GM18505 (cell line): ENCODE measurements around the gene CXCR2.

ENCODE experiments used
- ATAC-seq: cut with Tn5 transposase; IDR thresholded peaks from one replicate; pipeline ENCODE4 v1.9.1; 2021; ENCODE audit not compliant: unreplicated experiment
- POLR2A ChIP-seq: IDR thresholded peaks from 4 replicates; pipeline ENCODE4 v1.6.1; 2011; ENCODE audit warnings: borderline replicate concordance; ENCODE audit not compliant: insufficient read depth, insufficient read length; ENCODE audit errors: extremely low read depth

Gene CXCR2

DNA sequence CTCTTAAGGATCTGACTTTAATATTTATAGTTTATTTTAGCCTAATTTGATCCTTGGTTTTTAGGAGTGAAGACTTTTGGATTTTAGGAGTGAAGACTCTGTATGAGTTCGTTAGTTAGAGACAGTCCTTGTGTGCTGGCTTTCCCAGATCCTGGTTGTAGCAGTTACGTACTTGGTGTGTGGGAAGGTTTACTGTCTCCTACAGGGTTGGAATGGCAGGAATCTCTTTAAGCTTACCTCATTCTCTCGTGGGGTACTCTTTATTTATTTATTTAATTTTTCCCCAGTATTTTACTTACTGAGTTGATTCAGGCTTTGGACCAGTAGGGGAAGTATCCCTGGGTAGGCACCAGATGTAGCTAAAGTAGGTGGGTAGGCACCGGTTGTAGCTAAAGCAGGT is 1.8 kb upstream of the CXCR2 start:
- ATAC-seq = no peak
- TF ChIP-seq POLR2A = no peak

DNA sequence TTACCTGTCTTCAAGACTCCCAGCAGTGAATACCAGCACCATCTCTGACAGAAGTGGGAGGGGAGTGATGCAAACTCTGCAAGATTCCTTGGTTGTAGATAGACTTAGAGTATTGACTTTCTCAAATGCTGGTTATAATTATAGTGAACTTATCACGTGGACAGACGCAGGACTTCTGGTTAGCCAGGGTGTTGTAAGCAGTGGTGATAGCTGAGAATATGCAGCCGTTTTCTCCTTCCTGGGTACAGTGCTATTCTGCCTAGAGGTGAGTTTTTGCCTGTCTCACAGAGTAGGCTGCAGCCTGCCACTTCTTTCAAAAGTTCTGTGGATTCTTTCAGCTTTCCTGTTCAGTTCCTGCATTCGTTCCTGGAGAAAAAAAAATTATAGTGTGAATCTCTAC is 733 bp upstream of the CXCR2 start:
- no peak for TF ChIP-seq POLR2A

DNA sequence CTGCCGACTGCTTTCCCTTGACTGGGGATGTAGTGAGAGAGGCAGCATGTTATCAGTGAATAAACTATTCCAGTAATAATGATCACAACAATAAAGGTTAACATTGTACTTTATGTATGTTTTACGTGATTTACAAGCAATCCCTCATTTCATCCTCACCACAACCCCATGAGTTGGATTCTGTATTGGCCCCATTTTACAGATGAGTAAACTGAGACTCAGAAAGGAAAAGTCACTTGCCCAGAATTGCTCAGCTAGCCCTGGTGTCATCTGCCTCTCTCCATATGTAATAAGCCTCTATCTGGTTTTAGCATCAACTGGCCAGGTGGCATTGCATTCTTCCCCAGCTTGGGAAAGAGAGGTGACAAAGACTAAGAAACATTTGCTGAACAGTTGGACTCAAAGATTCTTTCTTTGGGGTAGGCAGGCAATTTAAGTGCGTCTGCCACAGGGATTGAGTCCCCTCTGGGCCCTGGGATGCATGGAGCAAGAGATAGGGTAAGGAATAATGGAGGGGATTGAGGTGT is 2.2 kb downstream of the CXCR2 start:
- no peak for TF ChIP-seq POLR2A
- no peak for ATAC-seq

More for the DNA sequence above, 733 bp upstream of the CXCR2 start:
- ATAC-seq = no peak

DNA sequence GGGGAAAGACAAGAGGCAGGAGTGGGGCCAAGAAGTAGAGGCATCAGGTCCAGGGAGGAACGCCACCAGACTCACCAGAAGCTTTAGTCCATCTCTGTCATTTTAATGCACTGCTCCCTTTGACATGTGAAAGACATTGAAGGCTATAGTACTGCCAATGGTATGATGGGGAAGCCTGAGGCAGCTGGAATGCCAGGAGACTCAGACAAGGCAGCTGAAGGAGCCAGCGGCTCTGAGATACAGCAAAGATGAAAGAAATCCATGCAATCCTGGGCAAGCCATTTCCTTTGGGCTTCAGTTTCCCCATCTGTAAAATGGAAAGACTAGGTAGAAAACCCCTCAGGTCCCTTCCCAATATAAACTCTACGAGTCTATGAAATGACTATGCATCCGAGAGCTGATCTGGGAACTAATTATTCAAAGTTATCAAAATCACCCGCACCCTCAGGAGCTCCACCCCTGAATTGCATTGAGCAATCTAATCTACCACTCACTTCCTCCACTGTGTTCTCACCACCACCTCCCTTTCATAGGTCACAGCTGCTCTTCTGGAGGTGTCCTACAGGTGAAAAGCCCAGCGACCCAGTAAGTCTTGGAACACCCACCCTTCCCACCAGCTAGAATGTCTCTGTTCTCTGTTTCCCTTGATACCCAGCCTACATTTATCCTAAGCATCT is 3.1 kb downstream of the CXCR2 start:
- no peak for ATAC-seq
- no peak for TF ChIP-seq POLR2A

DNA sequence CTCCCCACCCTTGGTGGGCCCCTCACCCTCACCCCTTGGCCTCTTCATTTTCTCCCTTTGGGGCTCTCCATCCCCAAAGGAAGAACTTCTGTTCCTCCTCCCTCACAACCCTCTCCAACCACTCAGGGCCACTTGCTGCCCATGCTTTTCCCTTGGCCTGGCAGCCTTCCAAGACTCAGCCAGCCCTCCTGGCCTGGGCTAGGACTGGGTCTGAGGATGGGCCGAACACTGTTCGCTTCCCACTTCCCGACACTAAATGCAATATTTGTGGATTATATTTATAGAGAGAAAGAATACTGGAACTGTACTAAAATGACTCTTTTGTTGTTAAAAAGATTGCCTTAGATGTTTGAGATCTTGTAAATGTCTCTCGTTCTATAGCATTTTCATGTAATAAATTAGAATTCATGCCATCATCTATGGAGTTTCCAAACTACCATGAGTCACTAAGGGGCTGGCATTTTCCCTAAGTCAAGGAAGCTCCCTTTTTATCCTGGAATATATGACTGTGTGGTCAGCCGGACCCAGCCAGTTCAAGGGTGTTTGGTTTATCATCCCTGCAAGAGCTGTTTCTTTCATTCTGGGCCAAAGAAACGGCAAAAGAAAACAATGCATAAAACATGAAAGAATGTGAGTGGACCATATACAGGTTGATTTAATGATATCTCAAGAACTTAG is 3.8 kb downstream of the CXCR2 start:
- TF ChIP-seq POLR2A = no peak
- ATAC-seq = no peak

DNA sequence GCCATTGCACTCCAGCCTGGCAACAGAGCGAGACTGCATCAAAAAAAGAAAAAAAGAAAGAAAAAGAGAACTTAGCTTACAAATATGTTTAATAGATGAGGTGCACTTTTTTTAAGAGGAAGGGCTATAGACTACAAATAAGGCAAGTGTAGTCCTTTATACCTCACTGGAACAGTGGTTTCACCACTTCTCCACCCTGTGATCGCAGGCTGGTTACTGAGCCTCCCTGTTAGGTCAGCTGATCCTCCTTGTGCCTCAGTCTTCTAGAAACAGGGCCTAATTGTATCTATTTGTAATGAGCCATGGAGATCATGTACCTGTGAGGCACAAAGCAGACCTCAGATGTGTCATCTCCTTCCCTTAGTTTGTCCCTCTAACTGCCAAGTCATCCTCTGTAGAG is 4.5 kb downstream of the CXCR2 start:
- no peak for ATAC-seq
- no peak for TF ChIP-seq POLR2A

DNA sequence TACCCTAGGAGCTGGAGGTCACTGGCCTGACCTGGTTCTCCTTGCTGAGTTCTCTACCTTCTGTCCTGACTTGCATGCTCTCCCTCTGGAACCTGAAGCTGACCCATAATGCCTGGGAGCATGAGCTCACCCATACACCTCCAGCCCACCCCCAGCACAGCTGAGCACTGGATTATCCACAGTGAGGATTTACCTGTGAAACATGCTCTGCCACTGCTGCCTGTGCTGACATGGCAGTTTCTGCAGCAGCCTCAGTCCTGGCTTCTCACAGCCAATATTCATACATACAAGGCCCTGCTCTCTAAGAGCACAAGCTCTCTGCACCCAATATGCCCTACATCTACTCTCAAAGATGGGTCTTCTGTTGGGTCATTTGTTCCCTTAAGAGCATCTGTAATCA is 5.0 kb downstream of the CXCR2 start:
- TF ChIP-seq POLR2A = no peak
- ATAC-seq = no peak

DNA sequence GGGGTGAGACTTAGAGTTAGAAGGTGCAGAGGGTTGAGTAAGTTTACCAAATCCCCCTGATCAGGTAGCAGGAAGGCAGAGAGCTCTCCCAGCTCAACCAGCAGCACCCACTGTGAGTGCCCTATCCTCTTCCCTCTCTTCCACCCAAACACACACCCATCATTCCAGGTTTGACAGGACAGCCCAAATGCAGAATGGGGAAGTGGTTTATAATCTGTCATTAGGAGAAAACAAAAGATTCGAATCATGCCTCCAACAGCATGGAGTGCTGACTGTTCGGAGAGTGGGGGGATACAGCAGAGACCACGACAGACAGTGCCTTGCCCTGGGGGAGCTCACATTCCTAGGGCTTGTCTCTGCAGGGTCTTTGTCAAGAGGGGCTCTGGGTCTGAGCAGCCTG is 11.7 kb downstream of the CXCR2 start:
- TF ChIP-seq POLR2A = no peak
- no peak for ATAC-seq

DNA sequence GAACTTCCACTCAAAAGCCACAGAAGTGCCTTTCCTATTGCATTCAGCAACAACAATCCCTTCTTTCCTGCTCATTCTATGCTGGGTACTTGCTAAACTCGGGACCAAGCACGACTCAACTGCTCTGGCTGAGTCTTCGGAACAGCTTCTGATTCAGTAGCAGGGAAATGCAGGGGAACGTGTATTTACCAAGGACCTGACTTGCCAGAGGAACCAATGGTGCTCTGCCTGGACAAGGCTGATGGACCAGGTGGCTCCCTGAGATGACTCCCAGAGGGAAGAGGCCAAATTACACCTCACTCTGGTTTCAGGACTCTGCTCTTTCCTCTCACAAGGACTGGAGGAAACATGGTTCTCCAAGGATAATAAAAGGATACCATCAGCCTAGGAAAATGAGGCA is 12.2 kb downstream of the CXCR2 start:
- TF ChIP-seq POLR2A = no peak

DNA sequence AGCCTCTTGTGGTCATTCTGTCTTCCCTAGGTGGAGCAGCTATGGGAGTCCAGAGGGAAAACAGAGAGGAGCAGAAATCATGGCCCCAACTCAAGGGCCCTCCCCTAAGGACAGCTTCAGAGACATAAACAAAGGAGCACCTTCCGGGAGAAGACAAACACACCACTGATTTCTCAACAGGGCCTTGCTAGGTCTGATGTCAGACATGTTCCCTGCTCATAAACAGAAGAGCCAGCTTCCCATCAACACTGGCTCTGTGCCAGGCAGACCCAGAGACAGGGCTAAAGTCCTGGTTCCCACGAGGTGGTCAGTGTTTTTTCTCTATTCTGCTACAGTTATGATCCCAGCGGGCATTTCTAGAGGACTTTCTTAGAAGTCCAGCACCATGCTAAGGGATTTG is 19.3 kb downstream of the CXCR2 start:
- no peak for TF ChIP-seq POLR2A

More for the DNA sequence above, 12.2 kb downstream of the CXCR2 start:
- ATAC-seq = no peak

DNA sequence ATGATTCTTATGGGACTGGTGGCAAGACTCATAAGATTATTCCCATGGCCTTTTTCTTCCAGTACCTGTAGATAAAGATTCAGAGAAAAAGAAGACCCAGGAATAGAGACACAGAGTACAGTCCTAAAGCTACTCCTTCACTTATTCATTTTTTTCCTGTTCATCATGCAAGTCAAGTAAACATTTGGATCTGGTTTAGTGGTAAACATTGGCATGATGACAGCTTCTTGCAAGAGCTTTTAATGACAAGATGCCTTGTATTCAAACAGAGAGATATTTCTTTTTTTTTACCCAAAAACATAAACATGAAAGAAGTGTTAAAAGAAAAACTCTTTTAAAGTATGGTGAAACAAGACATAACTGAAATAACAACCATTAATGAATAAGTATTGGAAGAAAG is 20.2 kb downstream of the CXCR2 start:
- no peak for ATAC-seq
- TF ChIP-seq POLR2A = no peak

More for the DNA sequence above, 19.3 kb downstream of the CXCR2 start:
- ATAC-seq = no peak

DNA sequence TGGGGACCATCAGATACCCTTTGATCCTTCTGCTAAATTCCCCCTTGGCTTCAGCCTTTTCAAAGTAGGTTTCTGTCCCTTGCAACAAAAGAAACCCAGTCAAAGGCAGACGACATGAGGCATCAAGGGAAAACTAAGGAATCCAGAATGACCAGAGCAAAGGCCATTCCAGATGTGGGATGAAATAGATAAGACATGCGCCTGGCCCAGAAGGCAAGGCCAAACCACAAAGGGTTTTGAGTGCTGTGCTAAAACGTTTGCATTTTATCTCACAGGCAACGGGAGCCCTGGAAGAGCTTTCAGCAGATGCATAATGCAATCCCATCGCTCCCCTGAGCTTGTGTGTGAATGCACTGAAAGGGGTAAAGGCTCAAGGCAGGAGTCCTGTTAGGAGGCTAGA is 23.3 kb downstream of the CXCR2 start:
- no peak for ATAC-seq
- no peak for TF ChIP-seq POLR2A

DNA sequence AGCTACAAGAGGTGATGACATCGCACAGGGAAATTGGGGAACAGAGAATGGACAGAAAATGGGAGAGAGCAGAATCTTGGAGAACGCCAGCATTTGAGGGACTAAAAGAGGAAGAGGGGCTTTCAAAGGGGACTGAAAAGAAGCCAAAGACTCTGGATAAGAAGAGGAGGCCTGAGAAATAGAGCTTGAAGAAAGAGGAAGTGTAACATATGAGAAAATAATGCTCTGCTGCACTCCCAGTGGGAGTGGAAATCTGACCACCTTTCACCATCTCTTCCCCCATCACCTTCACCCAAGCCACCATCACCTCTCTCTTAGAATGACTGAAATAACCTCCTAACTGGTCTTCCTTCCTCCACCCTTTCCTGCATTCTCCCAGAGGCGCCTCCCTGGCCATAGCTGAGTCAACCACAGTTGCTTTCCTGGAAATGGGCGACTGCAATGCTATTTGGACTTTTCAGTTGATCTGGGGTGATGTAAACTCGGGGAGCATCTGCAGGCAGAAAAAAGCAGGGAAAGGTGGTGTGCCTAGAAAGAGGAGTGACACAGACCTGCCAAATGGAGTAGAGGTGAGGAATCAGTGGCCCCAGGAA is 24.1 kb downstream of the CXCR2 start:
- no peak for TF ChIP-seq POLR2A
- no peak for ATAC-seq

DNA sequence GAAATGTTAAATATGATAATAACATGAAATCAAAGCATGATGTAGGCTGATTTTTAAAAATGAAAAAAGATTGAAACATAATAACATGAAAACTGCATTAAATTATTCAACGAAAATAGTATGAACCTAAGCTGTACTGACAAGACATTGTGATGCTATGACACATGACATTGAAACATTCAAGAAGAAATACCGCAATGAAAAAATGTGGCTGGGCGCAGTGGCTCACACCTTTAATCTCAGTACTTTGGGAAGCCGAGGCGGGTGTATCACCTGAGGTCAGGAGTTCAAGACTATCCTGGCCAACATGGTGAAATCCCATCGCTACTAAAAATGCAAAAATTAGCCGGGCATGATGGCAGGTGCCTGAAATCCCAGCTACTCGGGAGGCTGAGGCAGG is 26.3 kb downstream of the CXCR2 start:
- no peak for TF ChIP-seq POLR2A
- ATAC-seq = no peak
